ENCODE data around the gene KLRC4. TPM values are rescaled to one million over a fixed set of nuclear protein-coding genes. Genes with fewer than 3 reads are reported as not detected.
A peak's percentile ranks its signal among the peaks of the same experiment; 100 is the strongest.

The KLRC4 gene
- total and polyA plus RNA-seq, 2 of the 8 experiments (the other 6 are each of a cell fraction or from before 2014, with no cell fraction given) = not detected

DNA sequence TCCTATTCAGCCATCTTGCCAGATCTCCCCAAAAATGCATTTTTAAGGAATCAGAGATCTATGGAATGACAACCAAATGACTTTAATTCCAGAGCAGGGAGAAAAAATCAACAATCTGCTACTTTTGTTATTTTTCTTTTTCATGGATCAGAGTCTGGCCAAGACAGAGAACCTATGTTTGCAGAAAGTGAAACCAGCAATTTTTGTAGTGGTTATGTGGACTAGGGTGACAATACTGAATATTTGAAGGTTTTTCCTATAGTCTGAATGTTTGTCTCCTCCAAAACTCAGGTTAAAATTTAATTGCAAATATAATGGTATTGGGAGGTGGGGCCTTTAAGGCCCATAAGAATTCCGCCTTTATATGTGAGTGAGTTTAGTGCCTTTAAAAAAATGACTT lies 50.6 kb downstream of the KLRC4 start:
- H3K9ac ChIP-seq (replicated peaks in 1 of 4; ENCODE audit: extremely low read depth in 1 of 4, low read depth in 3 of 4, low read length in 3 of 4) = no peak overlapping the region
- H4K5ac ChIP-seq (ENCODE audit: insufficient read length, low read depth, low read length) = no peak overlapping the region
- H3K27me3 ChIP-seq (replicated peaks in 1 of 4; ENCODE audit: control insufficient read depth in 3 of 4, extremely low read depth in 1 of 4, insufficient read depth in 3 of 4, low read length in 3 of 4) = no peaks in the 10 kb centered on the region
- H2AFZ ChIP-seq (ENCODE audit: low read length) = no peak overlapping the region
- peaks cover 4 to 21% (median 9%) of the 10 kb centered on the region in 4 experiments for H3K4me1 ChIP-seq (replicated peaks in 1 of 4; ENCODE audit: control insufficient read depth in 3 of 4, insufficient read depth in 4 of 4, low read length in 3 of 4)
- WGBS, 2 experiments (ENCODE audit: extremely low coverage in 1 of 2, insufficient coverage in 1 of 2, insufficient read length in 1 of 2, insufficient replicate concordance in 2 of 2, low coverage in 1 of 2, low lambda C conversion rate in 2 of 2, missing lambda C conversion rate in 1 of 2) = 89% methylated on average over 1 of the region's 1 CpG; no CpG with 5 or more reads in 1 of the 2 experiments
- FAIRE-seq (no peak), DNase-seq (ENCODE audit: low read depth in 1 of 2, low spot score in 2 of 2) (no peak)
- no peak overlapping the region for H2BK120ac ChIP-seq (replicated peaks; ENCODE audit: low read depth, low read length)
- H2AK5ac ChIP-seq (ENCODE audit: low read depth, low read length) = no peak overlapping the region
- H3K18ac ChIP-seq (ENCODE audit: extremely low read depth, low read length) = no peak overlapping the region
- POLR2A ChIA-PET (ENCODE audit: partially characterized antibody) = no interaction called here
- H3K4me3 ChIP-seq (ENCODE audit: extremely low read depth in 1 of 4, insufficient read depth in 2 of 4, low read depth in 3 of 4, low read length in 4 of 4) = no peak overlapping the region
- CTCF ChIA-PET (ENCODE audit: partially characterized antibody) = no interaction called here
- H2BK20ac ChIP-seq (ENCODE audit: low read length) = no peak overlapping the region
- H3K79me2 ChIP-seq (ENCODE audit: control insufficient read depth in 1 of 2, insufficient read depth in 2 of 2, low read length in 2 of 2) = no peaks in the 10 kb centered on the region
- 0 out of 2 replicates have a peak overlapping the region, but pooled peaks have one; percentile 17 for H2BK12ac ChIP-seq (ENCODE audit: low read depth, low read length)
- H2BK5ac ChIP-seq (ENCODE audit: low read depth, low read length) = no peak overlapping the region
- H3K9me3 ChIP-seq (ENCODE audit: insufficient read depth in 2 of 2, low read depth in 1 of 2, low read length in 1 of 2) = no peaks in the 10 kb centered on the region; a peak in 1 of 4 replicates
- H3K4me2 ChIP-seq (ENCODE audit: insufficient read depth in 1 of 2, low read depth in 2 of 2, low read length in 2 of 2) = no peak overlapping the region
- no peak overlapping the region for H3K56ac ChIP-seq (replicated peaks; ENCODE audit: insufficient read length, low read depth, low read length)
- no peak overlapping the region for H3K23ac ChIP-seq (ENCODE audit: insufficient read length)
- H4K20me1 ChIP-seq (replicated peaks in 1 of 2; ENCODE audit: control insufficient read depth in 1 of 2, insufficient read depth in 2 of 2, low read length in 2 of 2) = no peaks in the 10 kb centered on the region
- no peak overlapping the region for H3K14ac ChIP-seq (ENCODE audit: insufficient read length)
- H3K27ac ChIP-seq (ENCODE audit: low read depth, low read length) = no peak overlapping the region
- H3K4ac ChIP-seq (replicated peaks; ENCODE audit: insufficient read length, low read depth, low read length) = no peak overlapping the region
- no peaks in the 10 kb centered on the region for H3K36me3 ChIP-seq (ENCODE audit: control insufficient read depth in 2 of 4, insufficient read depth in 4 of 4, low read length in 3 of 4)
- no peaks in the 10 kb centered on the region for H3K79me1 ChIP-seq (ENCODE audit: low read depth, low read length)
- no peak overlapping the region for H2BK15ac ChIP-seq (ENCODE audit: low read length)
- H4K8ac ChIP-seq (ENCODE audit: extremely low read depth, insufficient read depth, low read length) = no peak overlapping the region
- no peaks in the 10 kb centered on the region for H3K23me2 ChIP-seq (ENCODE audit: low read depth, low read length)
- no peak overlapping the region for H4K91ac ChIP-seq (replicated peaks; ENCODE audit: insufficient read length, low read length)
- TF ChIP-seq TCF12 (IDR thresholded peaks at IDR 0.05; ENCODE audit: low read depth, low read length) = no peak
- TF ChIP-seq, protein P1, sequence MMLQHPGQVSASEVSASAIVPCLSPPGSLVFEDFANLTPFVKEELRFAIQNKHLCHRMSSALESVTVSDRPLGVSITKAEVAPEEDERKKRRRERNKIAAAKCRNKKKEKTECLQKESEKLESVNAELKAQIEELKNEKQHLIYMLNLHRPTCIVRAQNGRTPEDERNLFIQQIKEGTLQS (IDR thresholded peaks at IDR 0.05; ENCODE audit: insufficient read depth, low read depth, low read length) = no peak
- TF ChIP-seq ZNF274 (IDR thresholded peaks at IDR 0.05; ENCODE audit: borderline replicate concordance, extremely low read depth, low read length) = no peak
- TF ChIP-seq HDAC2 (IDR thresholded peaks at IDR 0.05; ENCODE audit: borderline replicate concordance in 1 of 2, low read depth in 2 of 2, low read length in 2 of 2) = no peak
- TF ChIP-seq, protein P2, sequence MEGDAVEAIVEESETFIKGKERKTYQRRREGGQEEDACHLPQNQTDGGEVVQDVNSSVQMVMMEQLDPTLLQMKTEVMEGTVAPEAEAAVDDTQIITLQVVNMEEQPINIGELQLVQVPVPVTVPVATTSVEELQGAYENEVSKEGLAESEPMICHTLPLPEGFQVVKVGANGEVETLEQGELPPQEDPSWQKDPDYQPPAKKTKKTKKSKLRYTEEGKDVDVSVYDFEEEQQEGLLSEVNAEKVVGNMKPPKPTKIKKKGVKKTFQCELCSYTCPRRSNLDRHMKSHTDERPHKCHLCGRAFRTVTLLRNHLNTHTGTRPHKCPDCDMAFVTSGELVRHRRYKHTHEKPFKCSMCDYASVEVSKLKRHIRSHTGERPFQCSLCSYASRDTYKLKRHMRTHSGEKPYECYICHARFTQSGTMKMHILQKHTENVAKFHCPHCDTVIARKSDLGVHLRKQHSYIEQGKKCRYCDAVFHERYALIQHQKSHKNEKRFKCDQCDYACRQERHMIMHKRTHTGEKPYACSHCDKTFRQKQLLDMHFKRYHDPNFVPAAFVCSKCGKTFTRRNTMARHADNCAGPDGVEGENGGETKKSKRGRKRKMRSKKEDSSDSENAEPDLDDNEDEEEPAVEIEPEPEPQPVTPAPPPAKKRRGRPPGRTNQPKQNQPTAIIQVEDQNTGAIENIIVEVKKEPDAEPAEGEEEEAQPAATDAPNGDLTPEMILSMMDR (IDR thresholded peaks at IDR 0.05; ENCODE audit: control extremely low read depth in 1 of 3, insufficient read depth in 1 of 3, low read depth in 1 of 3, low read length in 3 of 3) = no peak
- no peak for TF ChIP-seq KDM4A (IDR thresholded peaks at IDR 0.05; ENCODE audit: low read depth, low read length, severe bottlenecking)
- TF ChIP-seq CBX8 (IDR thresholded peaks at IDR 0.05; ENCODE audit: borderline replicate concordance, low read depth, low read length) = no peak
- no peak for TF ChIP-seq GTF2F1 (IDR thresholded peaks at IDR 0.05; ENCODE audit: borderline replicate concordance, low read depth, low read length)
- TF ChIP-seq CTBP2 (IDR thresholded peaks at IDR 0.05; ENCODE audit: borderline replicate concordance, insufficient read depth, insufficient read length, low read length) = no peak
- TF ChIP-seq MAFK (IDR thresholded peaks at IDR 0.05; ENCODE audit: low read depth, low read length) = no peak

Data from H1 (cell line).